Iris pigment epithelial cell (primary cell): ENCODE data around the gene MPV17.

Experiments
- DNase-seq: peaks from one replicate; pipeline ENCODE4 v3.0.0-alpha.2; 2011; ENCODE audit warnings: low read depth

MPV17 gene

GRCh38 chr2:27264753-27265535 is 58.0 kb downstream of the MPV17 start:
- DNase-seq, result peak; percentile 27

GRCh38 chr2:27264253-27264752 is 58.6 kb downstream of the MPV17 start:
- DNase-seq, result no peak

GRCh38 chr2:27263287-27264252 is 59.3 kb downstream of the MPV17 start:
- DNase-seq, result no peak

- peak; percentile 36 for DNase-seq
These were observed 60.3 kb downstream of the MPV17 start, which contains the start of gene SLC30A3 for GRCh38 chr2:27262379-27263286. Gene SLC30A3, minus strand, starts transcription at chr2:27263047. Its CDS starts 141 bp downstream, at chr2:27262906.

GRCh38 chr2:27261926-27262298 is 61.0 kb downstream of the MPV17 start:
- no peak for DNase-seq

- DNase-seq, result no peak
These were observed 61.5 kb downstream of the MPV17 start for GRCh38 chr2:27261241-27261925.
